GM12891 (cell line): ENCODE results near the gene KIAA1328.

Source experiments
- DNase-seq: peaks from one replicate; pipeline ENCODE4 v3.0.0; 2011; ENCODE audit warnings: low spot score; ENCODE audit not compliant: insufficient read length
- FAIRE-seq: peaks from 2 replicates; lab custom pipeline; 2011; peaks lifted over from hg19 to GRCh38; lab: Jason Lieb, UNC
- PAX5 ChIP-seq: IDR thresholded peaks from 2 replicates; pipeline ENCODE4 v1.6.1; 2011; ENCODE audit warnings: low read length, moderate library complexity, mild to moderate bottlenecking; ENCODE audit not compliant: insufficient read depth, severe bottlenecking
- POLR2A ChIP-seq: IDR thresholded peaks from 2 replicates; pipeline ENCODE4 v1.6.1; 2011; ENCODE audit warnings: low read depth, low read length, control low read depth
- POLR2AphosphoS5 ChIP-seq: IDR thresholded peaks from 2 replicates; pipeline ENCODE4 v1.6.1; 2011; ENCODE audit warnings: low read depth, low read length, control low read depth
- POU2F2 ChIP-seq: IDR thresholded peaks from 2 replicates; pipeline ENCODE4 v1.6.1; 2011; ENCODE audit warnings: low read depth, mild to moderate bottlenecking, control low read depth, low read length, moderate library complexity
- SPI1 ChIP-seq: IDR thresholded peaks from 2 replicates; pipeline ENCODE4 v1.6.1; 2011; ENCODE audit warnings: low read depth, low read length, control low read depth
- TAF1 ChIP-seq: IDR thresholded peaks from 2 replicates; pipeline ENCODE4 v1.6.1; 2011; ENCODE audit warnings: low read depth, low read length, control low read depth

KIAA1328 gene

GRCh38 chr18:36839835-36840234 is 10.9 kb downstream of the KIAA1328 start:
- TF ChIP-seq POLR2AphosphoS5 (no peak), TAF1 (no peak), POLR2A (no peak), SPI1 (no peak), POU2F2 (no peak), PAX5 (no peak)
- FAIRE-seq (no peak), DNase-seq (no peak)

- DNase-seq, result no peak
- no peak for FAIRE-seq
Measured at GRCh38 chr18:36843199-36843598, 14.3 kb downstream of the KIAA1328 start.

GRCh38 chr18:36843784-36844183 is 14.9 kb downstream of the KIAA1328 start:
- no peak for TF ChIP-seq POLR2AphosphoS5
- TF ChIP-seq TAF1, result no peak
- TF ChIP-seq POU2F2, result no peak
- TF ChIP-seq PAX5, result no peak
- no peak for TF ChIP-seq SPI1
- no peak for TF ChIP-seq POLR2A
- DNase-seq (no peak), FAIRE-seq (peak; percentile 40)

More at GRCh38 chr18:36843199-36843598, 14.3 kb downstream of the KIAA1328 start:
- no peak for TF ChIP-seq SPI1

GRCh38 chr18:36848609-36849008 is 19.7 kb downstream of the KIAA1328 start:
- no peak for TF ChIP-seq SPI1
- no peak for TF ChIP-seq POU2F2
- no peak for TF ChIP-seq TAF1
- TF ChIP-seq POLR2A, result no peak
- no peak for TF ChIP-seq POLR2AphosphoS5
- no peak for TF ChIP-seq PAX5
- DNase-seq (no peak), FAIRE-seq (no peak)

- FAIRE-seq, result no peak
- TF ChIP-seq SPI1, result no peak
- TF ChIP-seq POLR2AphosphoS5, result no peak
- no peak for TF ChIP-seq PAX5
- no peak for TF ChIP-seq POU2F2
- no peak for TF ChIP-seq POLR2A
- no peak for TF ChIP-seq TAF1
- DNase-seq, result no peak
Measured at GRCh38 chr18:36849288-36850006, 20.5 kb downstream of the KIAA1328 start.

GRCh38 chr18:36850527-36851201 is 21.7 kb downstream of the KIAA1328 start:
- no peak for TF ChIP-seq POU2F2
- TF ChIP-seq TAF1, result no peak
- TF ChIP-seq POLR2A, result no peak
- no peak for TF ChIP-seq POLR2AphosphoS5

GRCh38 chr18:36851202-36851590 is 22.3 kb downstream of the KIAA1328 start:
- DNase-seq (no peak), FAIRE-seq (no peak)
- TF ChIP-seq POLR2AphosphoS5, result no peak
- no peak for TF ChIP-seq TAF1
- TF ChIP-seq SPI1, result no peak
- TF ChIP-seq POLR2A, result no peak
- TF ChIP-seq PAX5, result no peak
- TF ChIP-seq POU2F2, result no peak

More at GRCh38 chr18:36850527-36851201, 21.7 kb downstream of the KIAA1328 start:
- DNase-seq, result no peak
- no peak for FAIRE-seq

GRCh38 chr18:36856815-36857214 is 27.9 kb downstream of the KIAA1328 start:
- DNase-seq (no peak), FAIRE-seq (no peak)

GRCh38 chr18:36862182-36862581 is 33.3 kb downstream of the KIAA1328 start:
- no peak for FAIRE-seq
- DNase-seq, result no peak
- no peak for TF ChIP-seq SPI1

More at GRCh38 chr18:36856815-36857214, 27.9 kb downstream of the KIAA1328 start:
- no peak for TF ChIP-seq TAF1
- no peak for TF ChIP-seq POLR2AphosphoS5
- no peak for TF ChIP-seq POLR2A
- no peak for TF ChIP-seq PAX5
- no peak for TF ChIP-seq POU2F2
- no peak for TF ChIP-seq SPI1

- no peak for TF ChIP-seq TAF1
- TF ChIP-seq POLR2A, result no peak
- no peak for TF ChIP-seq POLR2AphosphoS5
- TF ChIP-seq PAX5, result no peak
- no peak for TF ChIP-seq POU2F2
- TF ChIP-seq SPI1, result no peak
- DNase-seq (no peak), FAIRE-seq (no peak)
Measured at GRCh38 chr18:36867056-36867455, 38.1 kb downstream of the KIAA1328 start.
